HG03439 (cell line): ENCODE data around the gene ZNF217.
"Not testable (repeated sequence)": the region's sequence is repeated elsewhere in the genome, so short reads cannot be mapped to it uniquely, and the experiment has no call there.

ENCODE experiments used
- ATAC-seq: cut with Tn5 transposase; IDR thresholded peaks from one replicate; pipeline ENCODE4 v1.9.1; 2021; ENCODE audit warnings: mild to moderate bottlenecking, moderate library complexity; ENCODE audit not compliant: unreplicated experiment

ZNF217 gene

GRCh38 chr20:53534037-53534436, 59.6 kb downstream of the ZNF217 start:
- ATAC-seq, result no peak

- no peak for ATAC-seq
Measured at GRCh38 chr20:53533500-53533899, 60.1 kb downstream of the ZNF217 start.

GRCh38 chr20:53532654-53533312, 60.9 kb downstream of the ZNF217 start:
- ATAC-seq, result not testable (repeated sequence)

- ATAC-seq, result no peak
Measured at GRCh38 chr20:53530440-53530839, 63.2 kb downstream of the ZNF217 start.

GRCh38 chr20:53529658-53530057, 64.0 kb downstream of the ZNF217 start:
- no peak for ATAC-seq

GRCh38 chr20:53527196-53527595, 66.4 kb downstream of the ZNF217 start:
- ATAC-seq, result no peak

- ATAC-seq, result no peak
Measured at GRCh38 chr20:53524589-53525312, 68.9 kb downstream of the ZNF217 start.

GRCh38 chr20:53523615-53524014, 70.0 kb downstream of the ZNF217 start:
- ATAC-seq, result not testable (repeated sequence)

- ATAC-seq, result no peak
Measured at GRCh38 chr20:53522696-53523095, 70.9 kb downstream of the ZNF217 start.

GRCh38 chr20:53522026-53522425, 71.6 kb downstream of the ZNF217 start:
- no peak for ATAC-seq

GRCh38 chr20:53521421-53521820, 72.2 kb downstream of the ZNF217 start:
- ATAC-seq, result not testable (repeated sequence)

GRCh38 chr20:53517146-53517545, 76.5 kb downstream of the ZNF217 start:
- no peak for ATAC-seq
